SU-DHL-6 (cell line): Measurements from ENCODE around the gene CAB39.

Experiments
- H2AFZ ChIP-seq: fragments of 200-600 bp; sonication (generic); 2 replicates; pipeline ENCODE4 v1.6.1; 2014; ENCODE audit warnings: low read depth, mild to moderate bottlenecking, moderate library complexity, mixed read lengths, antibody characterized with exemption, low read length; ENCODE audit not compliant: severe bottlenecking
- H3F3A ChIP-seq: fragments of 200-600 bp; shearing (Covaris generic); 2 replicates; pipeline ENCODE4 v1.6.0; 2016; ENCODE audit warnings: antibody characterized with exemption, mild to moderate bottlenecking; ENCODE audit not compliant: insufficient read depth
- H3K27ac ChIP-seq: fragments of 200-600 bp; sonication (generic); 2 replicates; pipeline ENCODE4 v1.5.1; 2016; ENCODE audit warnings: low read depth, mild to moderate bottlenecking, low read length, moderate library complexity, mixed read lengths
- H3K27me3 ChIP-seq: fragments of 200-600 bp; sonication (generic), shearing (Covaris generic); 2 replicates; pipeline ENCODE4 v1.6.0; 2014; ENCODE audit warnings: mild to moderate bottlenecking, low read length
- H3K36me3 ChIP-seq: fragments of 200-600 bp; sonication (generic); 2 replicates; pipeline ENCODE4 v1.6.1; 2014; ENCODE audit warnings: mild to moderate bottlenecking, low read length, mixed read lengths
- H3K4me2 ChIP-seq: fragments of 300-600, 200-600 bp; shearing (Covaris generic), sonication (generic); 2 replicates; pipeline ENCODE4 v1.6.0; 2014; ENCODE audit warnings: low read length, low read depth, mild to moderate bottlenecking; ENCODE audit not compliant: poor library complexity, severe bottlenecking
- H3K4me3 ChIP-seq: fragments of 200-600 bp; sonication (generic); 2 replicates; pipeline ENCODE4 v1.5.1; 2014; ENCODE audit warnings: antibody characterized with exemption, low read length, mild to moderate bottlenecking, mixed read lengths; ENCODE audit not compliant: insufficient read depth, poor library complexity, severe bottlenecking
- H3K79me2 ChIP-seq: fragments of 200-600 bp; sonication (generic); 2 replicates; pipeline ENCODE4 v1.6.1; 2014; ENCODE audit warnings: mild to moderate bottlenecking, low read length, moderate library complexity; ENCODE audit not compliant: insufficient read depth
- H3K9ac ChIP-seq: fragments of 200-600 bp; sonication (generic); 2 replicates; pipeline ENCODE4 v1.7.0; 2014; ENCODE audit warnings: mild to moderate bottlenecking, low read length
- H3K9me2 ChIP-seq: fragments of 200-600 bp; sonication (generic); replicated peaks from 2 replicates; pipeline ENCODE4 v1.6.1; 2014; ENCODE audit warnings: low read length; ENCODE audit not compliant: insufficient read depth
- H3K9me3 ChIP-seq: fragments of 200-600 bp; sonication (generic); 2 replicates; pipeline ENCODE4 v1.6.1; 2014; ENCODE audit warnings: low read length, mixed read lengths; ENCODE audit not compliant: insufficient read depth
- H4K20me1 ChIP-seq: fragments of 200-600 bp; sonication (generic); 2 replicates; pipeline ENCODE4 v1.6.1; 2014; ENCODE audit warnings: low read depth, mild to moderate bottlenecking, antibody characterized with exemption, low read length, moderate library complexity, mixed read lengths
- EZH2phosphoT487 ChIP-seq: fragments of 200-600 bp; sonication (generic), shearing (Covaris generic); conservative IDR thresholded peaks from 2 replicates; pipeline ENCODE4 v1.6.1; 2018; ENCODE audit warnings: mild to moderate bottlenecking, antibody characterized with exemption, low read length, moderate library complexity, mixed read lengths
- TF ChIP-seq, protein P1 (sequence below): fragments of 200-600 bp; sonication (generic); IDR thresholded peaks from one replicate; pipeline ENCODE4 v1.5.1; 2017; ENCODE audit warnings: antibody characterized with exemption, mild to moderate bottlenecking, low read length, moderate library complexity; ENCODE audit not compliant: insufficient read depth, poor library complexity, severe bottlenecking

Gene CAB39

DNA sequence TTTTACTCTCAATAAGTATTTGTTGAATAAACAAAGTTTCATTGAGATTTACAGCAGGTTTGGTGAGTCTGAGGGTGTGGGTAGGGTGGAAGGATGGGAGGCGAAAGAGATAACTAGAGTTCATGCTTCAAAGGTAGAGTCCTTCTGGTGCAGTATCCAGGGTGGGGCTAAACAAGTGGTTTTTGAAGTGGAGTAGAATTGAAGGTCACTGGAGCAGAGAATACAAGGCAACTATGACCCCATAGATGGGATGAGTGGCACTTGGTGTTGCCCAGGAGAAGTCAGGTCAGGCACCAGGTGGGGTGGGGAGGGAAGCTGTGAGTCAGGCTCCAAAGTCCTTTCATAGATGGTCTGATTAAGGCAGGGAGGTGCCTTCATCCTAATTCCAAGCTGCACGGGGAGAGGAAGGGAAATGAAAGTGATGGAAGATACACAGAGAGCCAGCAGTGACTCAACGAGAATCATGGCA lies 6.6 kb upstream of the CAB39 start:
- H3K36me3 ChIP-seq, result no peaks in the 10 kb centered on the region
- no peak overlapping the region for H3K9ac ChIP-seq
- no peak overlapping the region for H3K27ac ChIP-seq
- H3K9me2 ChIP-seq, result no peaks in the 10 kb centered on the region
- no peak for TF ChIP-seq EZH2phosphoT487
- TF ChIP-seq, protein P1, sequence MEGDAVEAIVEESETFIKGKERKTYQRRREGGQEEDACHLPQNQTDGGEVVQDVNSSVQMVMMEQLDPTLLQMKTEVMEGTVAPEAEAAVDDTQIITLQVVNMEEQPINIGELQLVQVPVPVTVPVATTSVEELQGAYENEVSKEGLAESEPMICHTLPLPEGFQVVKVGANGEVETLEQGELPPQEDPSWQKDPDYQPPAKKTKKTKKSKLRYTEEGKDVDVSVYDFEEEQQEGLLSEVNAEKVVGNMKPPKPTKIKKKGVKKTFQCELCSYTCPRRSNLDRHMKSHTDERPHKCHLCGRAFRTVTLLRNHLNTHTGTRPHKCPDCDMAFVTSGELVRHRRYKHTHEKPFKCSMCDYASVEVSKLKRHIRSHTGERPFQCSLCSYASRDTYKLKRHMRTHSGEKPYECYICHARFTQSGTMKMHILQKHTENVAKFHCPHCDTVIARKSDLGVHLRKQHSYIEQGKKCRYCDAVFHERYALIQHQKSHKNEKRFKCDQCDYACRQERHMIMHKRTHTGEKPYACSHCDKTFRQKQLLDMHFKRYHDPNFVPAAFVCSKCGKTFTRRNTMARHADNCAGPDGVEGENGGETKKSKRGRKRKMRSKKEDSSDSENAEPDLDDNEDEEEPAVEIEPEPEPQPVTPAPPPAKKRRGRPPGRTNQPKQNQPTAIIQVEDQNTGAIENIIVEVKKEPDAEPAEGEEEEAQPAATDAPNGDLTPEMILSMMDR, result no peak
- H3K9me3 ChIP-seq, result no peaks in the 10 kb centered on the region
- H3K27me3 ChIP-seq, result no peaks in the 10 kb centered on the region
- H3F3A ChIP-seq, result no peaks in the 10 kb centered on the region
- no peak overlapping the region for H2AFZ ChIP-seq
- H4K20me1 ChIP-seq, result no peaks in the 10 kb centered on the region
- H3K4me3 ChIP-seq, result no peak overlapping the region
- H3K79me2 ChIP-seq, result no peaks in the 10 kb centered on the region
- H3K4me2 ChIP-seq, result no peak overlapping the region

DNA sequence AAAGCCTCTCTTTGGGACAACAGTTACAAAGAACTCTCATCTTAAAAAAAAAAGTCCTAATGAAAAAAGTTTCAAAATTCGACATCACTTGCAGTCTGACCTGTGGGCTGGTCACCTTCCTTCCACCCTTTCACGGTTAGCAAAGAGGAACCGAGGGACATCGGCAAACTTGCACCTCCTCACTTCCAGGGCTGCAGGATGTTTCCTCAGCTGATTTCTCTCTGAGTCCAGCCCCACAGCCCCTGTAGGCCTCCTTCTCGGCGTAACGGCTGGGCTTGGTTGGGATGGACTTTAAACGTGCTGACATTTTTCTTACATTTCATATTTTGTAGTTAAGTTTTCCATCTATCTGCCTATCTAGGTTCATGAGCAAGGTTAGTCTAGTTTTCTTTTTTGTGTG lies 5.7 kb upstream of the CAB39 start:
- Histone ChIP-seq H4K20me1 (no peaks in the 10 kb centered on the region), H3K9me3 (no peaks in the 10 kb centered on the region), H3K9ac (no peak overlapping the region), H3K79me2 (no peaks in the 10 kb centered on the region), H3K4me3 (no peak overlapping the region), H3K4me2 (no peak overlapping the region), H3K9me2 (no peaks in the 10 kb centered on the region), H3K27ac (no peak overlapping the region), H3F3A (no peaks in the 10 kb centered on the region), H3K27me3 (no peaks in the 10 kb centered on the region), H2AFZ (no peak overlapping the region), H3K36me3 (no peaks in the 10 kb centered on the region)
- TF ChIP-seq, protein P1, result no peak
- TF ChIP-seq EZH2phosphoT487, result no peak

DNA sequence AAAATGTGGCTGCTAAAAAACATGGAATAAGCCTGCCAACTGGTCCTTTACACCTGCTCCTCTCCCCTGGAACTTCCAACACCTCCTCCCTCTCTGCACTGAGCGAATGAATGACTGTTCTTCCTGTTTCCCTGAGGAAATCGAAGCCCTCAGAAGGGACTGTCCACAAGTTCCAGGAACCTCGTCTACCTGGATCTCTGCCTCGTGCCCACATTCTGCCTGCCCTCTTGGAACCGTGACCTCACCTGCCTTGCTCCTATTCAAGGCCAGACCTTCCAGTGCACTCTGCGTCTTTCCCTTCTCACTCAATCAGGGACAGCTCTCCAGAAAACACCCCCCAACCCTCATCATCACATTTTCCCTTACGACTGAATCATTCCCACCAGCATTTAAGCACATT lies 4.4 kb upstream of the CAB39 start:
- Histone ChIP-seq H3K9me3 (no peaks in the 10 kb centered on the region), H4K20me1 (no peaks in the 10 kb centered on the region), H3K36me3 (no peaks in the 10 kb centered on the region), H3K79me2 (peaks cover 3% of the 10 kb centered on the region), H3K27ac (no peak overlapping the region), H3K9ac (no peak overlapping the region), H3K9me2 (no peaks in the 10 kb centered on the region), H3K27me3 (no peaks in the 10 kb centered on the region), H3K4me2 (no peak overlapping the region), H3F3A (no peaks in the 10 kb centered on the region), H2AFZ (no peak overlapping the region), H3K4me3 (no peak overlapping the region)
- TF ChIP-seq, protein P1, result no peak
- no peak for TF ChIP-seq EZH2phosphoT487

DNA sequence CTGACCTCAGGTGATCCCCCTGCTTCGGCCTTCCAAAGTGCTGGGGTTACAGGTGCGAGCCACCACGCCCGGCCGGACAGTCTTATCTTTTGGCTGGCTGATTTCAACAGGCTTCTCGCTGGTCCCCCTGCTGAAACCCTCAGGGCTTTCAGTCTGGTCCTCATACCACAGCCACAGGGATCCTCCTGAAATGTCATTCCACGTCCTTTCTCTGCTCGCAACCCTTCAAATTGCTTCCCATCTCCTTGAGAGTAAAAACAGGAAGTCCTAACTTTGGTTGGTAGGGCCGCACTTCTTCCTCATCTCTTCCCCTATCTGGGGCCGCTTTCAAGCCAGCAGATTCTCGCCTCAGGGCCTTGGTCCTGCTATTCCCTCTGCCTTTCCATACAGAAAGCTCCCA lies 1.4 kb upstream of the CAB39 start:
- Histone ChIP-seq H3K27ac (no peak overlapping the region), H3K36me3 (no peaks in the 10 kb centered on the region), H3F3A (no peaks in the 10 kb centered on the region), H4K20me1 (peaks cover 16% of the 10 kb centered on the region), H3K9me3 (no peaks in the 10 kb centered on the region), H3K27me3 (no peaks in the 10 kb centered on the region), H2AFZ (no peak overlapping the region), H3K9ac (no peak overlapping the region), H3K4me2 (no peak overlapping the region), H3K9me2 (no peaks in the 10 kb centered on the region), H3K4me3 (no peak overlapping the region), H3K79me2 (peaks cover 33% of the 10 kb centered on the region)
- TF ChIP-seq, protein P1, result no peak
- TF ChIP-seq EZH2phosphoT487, result no peak
